H9 (cell line): ENCODE results near the gene TIGD1. TPM values are rescaled to one million over a fixed set of nuclear protein-coding genes. Genes with fewer than 3 reads are reported as not detected.

Experiments used
- DNase-seq: peaks from one replicate; pipeline ENCODE4 v3.0.0-alpha.2; 2017
- H2AFZ ChIP-seq: one replicate; pipeline ENCODE4 v1.6.1; 2013; ENCODE audit warnings: mild to moderate bottlenecking, low read length, control low read depth, moderate library complexity
- H2AK5ac ChIP-seq: 2 replicates; pipeline ENCODE4 v1.6.1; 2013; ENCODE audit warnings: low read length, control low read depth, mixed read lengths; ENCODE audit not compliant: insufficient read length
- H2BK120ac ChIP-seq: one replicate; pipeline ENCODE4 v1.6.1; 2013; ENCODE audit warnings: low read depth, mild to moderate bottlenecking, low read length, control low read depth, inconsistent platforms; ENCODE audit not compliant: poor library complexity, severe bottlenecking
- H2BK12ac ChIP-seq: 2 replicates; pipeline ENCODE4 v1.6.1; 2013; ENCODE audit warnings: low read length, control low read depth, mixed read lengths, low read depth; ENCODE audit not compliant: insufficient read length
- H2BK15ac ChIP-seq: 2 replicates; pipeline ENCODE4 v1.6.1; 2013; ENCODE audit warnings: low read depth, low read length, control low read depth
- H2BK20ac ChIP-seq: one replicate; pipeline ENCODE4 v1.6.1; 2013; ENCODE audit warnings: low read depth, mild to moderate bottlenecking, low read length, control low read depth, inconsistent platforms; ENCODE audit not compliant: poor library complexity, severe bottlenecking
- H2BK5ac ChIP-seq: 2 replicates; pipeline ENCODE4 v1.6.1; 2013; ENCODE audit warnings: low read length, control low read depth, mixed read lengths; ENCODE audit not compliant: insufficient read length
- H3K14ac ChIP-seq: 2 replicates; pipeline ENCODE4 v1.6.1; 2013; ENCODE audit warnings: low read length, control low read depth; ENCODE audit not compliant: insufficient read depth
- H3K18ac ChIP-seq: 2 replicates; pipeline ENCODE4 v1.6.1; 2013; ENCODE audit warnings: low read depth, mild to moderate bottlenecking, mixed read lengths, low read length, control low read depth; ENCODE audit not compliant: insufficient read length
- H3K23ac ChIP-seq: 2 replicates; pipeline ENCODE4 v1.6.1; 2013; ENCODE audit warnings: low read length, control low read depth, mixed read lengths, low read depth; ENCODE audit not compliant: insufficient read length
- H3K23me2 ChIP-seq: 2 replicates; pipeline ENCODE4 v1.6.1; 2013; ENCODE audit warnings: low read depth, mild to moderate bottlenecking, mixed read lengths, low read length, control low read depth; ENCODE audit not compliant: insufficient read length, poor library complexity, severe bottlenecking
- H3K27ac ChIP-seq: 2 replicates; pipeline ENCODE4 v1.5.1; 2013; ENCODE audit warnings: low read length, control low read depth, mixed read lengths, low read depth; ENCODE audit not compliant: insufficient read length
- H3K27me3 ChIP-seq: 2 replicates; pipeline ENCODE4 v1.6.1; 2013; ENCODE audit warnings: low read length, control low read depth, inconsistent platforms; ENCODE audit not compliant: insufficient read depth
- H3K4ac ChIP-seq: 2 replicates; pipeline ENCODE4 v1.6.1; 2013; ENCODE audit warnings: low read depth, mild to moderate bottlenecking, control low read depth, inconsistent platforms, low read length, moderate library complexity
- H3K4me1 ChIP-seq: 2 replicates; pipeline ENCODE4 v1.6.1; 2013; ENCODE audit warnings: low read length, control low read depth, inconsistent platforms; ENCODE audit not compliant: insufficient read depth
- H3K4me2 ChIP-seq: 2 replicates; pipeline ENCODE4 v1.6.1; 2013; ENCODE audit warnings: low read length, control low read depth, mixed read lengths; ENCODE audit not compliant: insufficient read length, insufficient read depth
- H3K56ac ChIP-seq: 2 replicates; pipeline ENCODE4 v1.6.1; 2013; ENCODE audit warnings: low read depth, mild to moderate bottlenecking, mixed read lengths, low read length, control low read depth; ENCODE audit not compliant: insufficient read length
- H3K79me1 ChIP-seq: 2 replicates; pipeline ENCODE4 v1.6.1; 2013; ENCODE audit warnings: low read depth, mild to moderate bottlenecking, moderate library complexity, low read length, control low read depth, inconsistent platforms; ENCODE audit not compliant: insufficient read depth, poor library complexity, severe bottlenecking
- H3K79me2 ChIP-seq: 2 replicates; pipeline ENCODE4 v1.6.1; 2013; ENCODE audit warnings: low read length, control low read depth, inconsistent platforms; ENCODE audit not compliant: insufficient read depth
- H3K9ac ChIP-seq: 2 replicates; pipeline ENCODE4 v1.6.1; 2013; ENCODE audit warnings: low read length, control low read depth, mixed read lengths; ENCODE audit not compliant: insufficient read length; ENCODE audit errors: extremely low read depth
- H3K9me3 ChIP-seq: one replicate; pipeline ENCODE4 v1.6.1; 2013; ENCODE audit warnings: low read depth, low read length, inconsistent platforms; ENCODE audit not compliant: control insufficient read depth
- H3T11ph ChIP-seq: one replicate; pipeline ENCODE4 v1.6.1; 2013; ENCODE audit warnings: mild to moderate bottlenecking, low read length, control low read depth, inconsistent platforms
- H4K20me1 ChIP-seq: one replicate; pipeline ENCODE4 v1.6.1; 2013; ENCODE audit not compliant: control insufficient read depth, insufficient read length, insufficient read depth
- H4K5ac ChIP-seq: 2 replicates; pipeline ENCODE4 v1.6.1; 2013; ENCODE audit warnings: low read depth, mild to moderate bottlenecking, mixed read lengths, low read length, control low read depth; ENCODE audit not compliant: insufficient read length
- H4K8ac ChIP-seq: replicated peaks from 2 replicates; pipeline ENCODE4 v1.6.1; 2013; ENCODE audit warnings: low read length, control low read depth, mixed read lengths, low read depth; ENCODE audit not compliant: insufficient read length
- H4K91ac ChIP-seq: 2 replicates; pipeline ENCODE4 v1.6.1; 2013; ENCODE audit warnings: low read depth, mild to moderate bottlenecking, moderate library complexity, mixed read lengths, low read length, control low read depth; ENCODE audit not compliant: insufficient read length
- H3K27ac Mint-ChIP-seq, 3 experiments: 2 replicates in 2 of 3; 3 replicates in 1 of 3; pipeline ENCODE4 v1.8.0; 2020 to 2021; ENCODE audit warnings: mixed read lengths in 3 of 3, mild to moderate bottlenecking in 1 of 3, moderate library complexity in 1 of 3
- H3K27me3 Mint-ChIP-seq: 2 replicates; pipeline ENCODE4 v1.8.0; 2021; ENCODE audit warnings: low read depth, mild to moderate bottlenecking, moderate library complexity, mixed read lengths
- H3K36me3 Mint-ChIP-seq, 3 experiments: 2 replicates in 2 of 3; 3 replicates in 1 of 3; pipeline ENCODE4 v1.8.0; 2020 to 2021; ENCODE audit warnings: low read depth in 3 of 3, mixed read lengths in 3 of 3; ENCODE audit not compliant: insufficient read depth in 1 of 3
- H3K4me1 Mint-ChIP-seq, 2 experiments: 2 replicates each; pipeline ENCODE4 v1.8.0; 2020; ENCODE audit warnings: mixed read lengths in 2 of 2
- H3K4me3 Mint-ChIP-seq, 2 experiments: 2 replicates in 1 of 2; 3 replicates in 1 of 2; pipeline ENCODE4 v1.8.0; 2020 to 2021; ENCODE audit warnings: mild to moderate bottlenecking in 2 of 2, mixed read lengths in 2 of 2, moderate library complexity in 1 of 2
- H3K9me3 Mint-ChIP-seq, 2 experiments: 2 replicates in 1 of 2; 3 replicates in 1 of 2; pipeline ENCODE4 v1.8.0; 2020; ENCODE audit warnings: mild to moderate bottlenecking in 2 of 2, mixed read lengths in 2 of 2, moderate library complexity in 1 of 2
- CTCF ChIP-seq: fragments of 200-600 bp; sonication (generic); conservative IDR thresholded peaks from 3 replicates; pipeline ENCODE4 v1.8.0; 2021; ENCODE audit warnings: antibody characterized with exemption, mild to moderate bottlenecking
- WGBS: extraction: QIAGEN DNeasy Blood & Tissue Kit; methylation state at CpG from one replicate; pipeline ENCODE4 v1.1.7; 2013; ENCODE audit warnings: missing lambda C conversion rate, low lambda C conversion rate, mixed read lengths; ENCODE audit not compliant: insufficient read length; ENCODE audit errors: extremely low coverage; 5-methylcytosine and 5-hydroxymethylcytosine counted together
- total RNA-seq: library from RNA; stranded (reverse); gene quantifications from 2 replicates; pipeline ENCODE4 v1.2.1, GENCODE V29; 2021

The TIGD1 gene
- total RNA-seq, 1 experiment from 2014 or later = 6.3 TPM

DNA sequence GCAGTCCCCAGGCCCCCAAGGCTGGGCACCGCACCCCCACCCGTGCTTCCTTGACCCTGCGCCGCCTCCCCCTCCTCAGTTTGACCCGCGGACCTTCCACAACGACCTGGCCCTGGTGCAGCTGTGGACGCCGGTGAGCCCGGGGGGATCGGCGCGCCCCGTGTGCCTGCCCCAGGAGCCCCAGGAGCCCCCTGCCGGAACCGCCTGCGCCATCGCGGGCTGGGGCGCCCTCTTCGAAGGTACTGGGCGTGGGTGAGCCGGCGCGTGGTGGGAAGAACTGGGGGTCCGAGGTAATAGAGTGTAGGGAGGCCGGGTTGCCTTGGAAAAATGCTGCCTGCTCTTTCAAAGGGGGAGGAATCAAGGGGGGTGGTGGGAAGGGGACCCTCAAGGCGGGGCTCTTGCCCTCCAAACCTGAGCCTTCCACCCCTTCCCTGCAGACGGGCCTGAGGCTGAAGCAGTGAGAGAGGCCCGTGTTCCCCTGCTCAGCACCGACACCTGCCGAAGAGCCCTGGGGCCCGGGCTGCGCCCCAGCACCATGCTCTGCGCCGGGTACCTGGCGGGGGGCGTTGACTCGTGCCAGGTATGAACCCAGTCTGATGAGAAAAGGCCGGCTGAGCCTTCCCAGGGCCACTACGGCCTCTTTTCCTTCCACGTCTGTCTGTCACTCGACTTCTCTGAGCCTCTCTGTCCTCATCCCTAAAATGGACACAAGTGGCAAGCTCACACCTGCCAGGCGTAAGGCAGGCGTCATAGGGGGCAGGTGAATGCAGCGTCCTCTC lies 27.5 kb downstream of the TIGD1 start:
- no peak overlapping the region for H2BK20ac ChIP-seq
- TF ChIP-seq CTCF = no peak
- H3K27ac ChIP-seq = no peak overlapping the region
- no peak overlapping the region for H2BK5ac ChIP-seq
- H3K56ac ChIP-seq = no peak overlapping the region
- Mint-ChIP-seq H3K27ac (no peak overlapping the region), H3K36me3 (peaks cover 0 to 1% (median 0%) of the 10 kb centered on the region in 3 experiments; a peak in 1 of 7 replicates), H3K27me3 (peaks cover 76% of the 10 kb centered on the region), H3K4me3 (peak overlapping the region; percentile 9 to 72; a peak in 4 of 5 replicates), H3K9me3 (no peaks in the 10 kb centered on the region), H3K4me1 (peaks cover 9 to 26% of the 10 kb centered on the region in 2 experiments)
- no peaks in the 10 kb centered on the region for H3K79me2 ChIP-seq
- no peak overlapping the region for H2BK120ac ChIP-seq
- no peak overlapping the region for H3K9ac ChIP-seq
- no peak overlapping the region for H3T11ph ChIP-seq
- H4K91ac ChIP-seq = no peak overlapping the region
- no peaks in the 10 kb centered on the region for H3K4me1 ChIP-seq
- H4K20me1 ChIP-seq = no peaks in the 10 kb centered on the region
- no peak overlapping the region for H3K18ac ChIP-seq
- H3K4ac ChIP-seq = no peak overlapping the region
- WGBS = no CpG with 5 or more reads among the region's 46 CpGs
- H3K79me1 ChIP-seq = no peaks in the 10 kb centered on the region
- H3K27me3 ChIP-seq = peaks cover 15% of the 10 kb centered on the region
- no peak overlapping the region for H2BK12ac ChIP-seq
- H3K14ac ChIP-seq = no peak overlapping the region; the same call in 1 of the 2 replicates
- no peak overlapping the region for H2BK15ac ChIP-seq
- H3K9me3 ChIP-seq = no peaks in the 10 kb centered on the region
- no peak overlapping the region for H4K5ac ChIP-seq
- H3K23ac ChIP-seq = no peak overlapping the region
- H2AK5ac ChIP-seq = no peak overlapping the region
- H2AFZ ChIP-seq = no peak overlapping the region
- H4K8ac ChIP-seq = no peak overlapping the region
- DNase-seq = no peak
- H3K4me2 ChIP-seq = peak overlapping the region; percentile 42
- peaks cover 14% of the 10 kb centered on the region for H3K23me2 ChIP-seq
